HK-2 (cell line): Measurements from ENCODE around the gene MTG2.

Source experiments
- DNase-seq: peaks from one replicate; pipeline ENCODE4 v3.0.0-alpha.2; 2018; ENCODE audit not compliant: unreplicated experiment

MTG2 gene

GRCh38 chr20:62233684-62234083, 50.9 kb downstream of the MTG2 start:
- no peak for DNase-seq

GRCh38 chr20:62234339-62234738, 51.5 kb downstream of the MTG2 start:
- no peak for DNase-seq

GRCh38 chr20:62235001-62235776, 52.4 kb downstream of the MTG2 start:
- DNase-seq = no peak

- no peak for DNase-seq
These were observed 52.9 kb downstream of the MTG2 start for GRCh38 chr20:62235777-62236157.

GRCh38 chr20:62236200-62236599, 53.4 kb downstream of the MTG2 start:
- DNase-seq = no peak

GRCh38 chr20:62236766-62237513, 54.1 kb downstream of the MTG2 start:
- no peak for DNase-seq

- DNase-seq = no peak
These were observed 54.6 kb downstream of the MTG2 start for GRCh38 chr20:62237514-62237800.

GRCh38 chr20:62237801-62238568, 55.2 kb downstream of the MTG2 start, which contains the start of gene OSBPL2:
Gene OSBPL2 (plus strand): TSS chr20:62238521. CDS start chr20:62256185, 17,664 bp downstream.
- DNase-seq = peak; percentile 100

- DNase-seq = peak; percentile 43
These were observed 55.9 kb downstream of the MTG2 start for GRCh38 chr20:62238569-62239277.

GRCh38 chr20:62239278-62239879, 56.6 kb downstream of the MTG2 start:
- no peak for DNase-seq

GRCh38 chr20:62240020-62240685, 57.3 kb downstream of the MTG2 start:
- DNase-seq = no peak

- no peak for DNase-seq
These were observed 58.7 kb downstream of the MTG2 start for GRCh38 chr20:62241506-62241905.

- DNase-seq = no peak
These were observed 59.3 kb downstream of the MTG2 start for GRCh38 chr20:62242176-62242575.

GRCh38 chr20:62243106-62243505, 60.3 kb downstream of the MTG2 start:
- no peak for DNase-seq

GRCh38 chr20:62243906-62244515, 61.2 kb downstream of the MTG2 start:
- no peak for DNase-seq

GRCh38 chr20:62244644-62245108, 61.8 kb downstream of the MTG2 start:
- DNase-seq = no peak

- no peak for DNase-seq
These were observed 63.1 kb downstream of the MTG2 start for GRCh38 chr20:62245911-62246280.

- no peak for DNase-seq
These were observed 63.6 kb downstream of the MTG2 start for GRCh38 chr20:62246431-62246830.

GRCh38 chr20:62246872-62247652, 64.2 kb downstream of the MTG2 start:
- DNase-seq = no peak
